Heart left ventricle (tissue), 13 donors: ENCODE measurements around the gene ZNF768.

ENCODE experiments used
- POLR2A ChIP-seq, 2 donors: fragments of 450-650 bp; IDR thresholded peaks; one replicate each; pipeline ENCODE4 v1.6.1; 2017; ENCODE audit warnings: antibody characterized with exemption in 2 of 2, mild to moderate bottlenecking in 2 of 2, moderate library complexity in 2 of 2
- TF ChIP-seq, protein P1 (sequence below), 12 donors: fragments of 200-600 bp; sonication (generic) in 4 of 12; IDR thresholded peaks; one replicate each; pipeline versions ENCODE4 v1.5.0 to v1.8.0; 2018 to 2022; ENCODE audit warnings: antibody characterized with exemption in 12 of 12, mild to moderate bottlenecking in 5 of 12
- donor health status: ischemic (EF 13 %, LVEDD 7.1; RV severe dilation, severe dysfunction).
- donor health status: DM: no; HTN: yes; CAD: no.
- donor health status: DM: no; HTN: no; CAD: no.
- donor health status: ischemic (EF 25% LVEDD 6.9; RV normal size, moderate dysfunction).
- donor health status: ischemic (EF 25% LVEDD 5.7; RV mildly dilated, moderate dysfunction).
- donor health status: ischemic (EF 35%, LVEDD 5.7; RV mildly dilated, moderate dysfunction).
- donor health status: nonischemic (EF 11% LVEDD 7.7; RV severe dilation, severe dysfunction).
- donor health status: DM: yes; HTN: yes; CAD: no.
- donor health status: PGD.
- donor health status: ischemic (EF 29% LVEDD 5.4; RV normal size, mild dysfunction).
- donor health status: nonischemic (EF 23%, LVEDD 6.1; RV moderate dilation, normal function).

DNA sequence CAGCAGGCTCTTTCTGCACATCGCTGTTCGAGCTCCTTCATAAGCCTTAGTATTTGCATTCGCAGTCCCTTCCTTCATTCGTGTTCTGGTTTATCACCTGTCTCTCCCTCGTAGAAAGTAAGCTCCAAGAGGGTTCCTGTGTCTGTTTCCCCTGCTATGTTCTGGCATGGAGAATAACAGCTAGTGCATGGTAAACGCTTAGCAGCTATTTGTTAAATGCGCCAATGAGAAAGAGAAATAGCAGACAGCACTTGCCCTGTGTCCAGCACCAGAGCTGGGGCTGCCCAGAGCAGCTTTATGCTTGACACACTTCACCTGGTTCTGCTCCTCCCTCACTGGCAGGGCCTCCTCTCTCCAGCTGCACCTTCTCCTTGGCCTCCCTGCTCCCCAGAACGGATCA, 39.6 kb upstream of the ZNF768 start:
- TF ChIP-seq, protein P1, sequence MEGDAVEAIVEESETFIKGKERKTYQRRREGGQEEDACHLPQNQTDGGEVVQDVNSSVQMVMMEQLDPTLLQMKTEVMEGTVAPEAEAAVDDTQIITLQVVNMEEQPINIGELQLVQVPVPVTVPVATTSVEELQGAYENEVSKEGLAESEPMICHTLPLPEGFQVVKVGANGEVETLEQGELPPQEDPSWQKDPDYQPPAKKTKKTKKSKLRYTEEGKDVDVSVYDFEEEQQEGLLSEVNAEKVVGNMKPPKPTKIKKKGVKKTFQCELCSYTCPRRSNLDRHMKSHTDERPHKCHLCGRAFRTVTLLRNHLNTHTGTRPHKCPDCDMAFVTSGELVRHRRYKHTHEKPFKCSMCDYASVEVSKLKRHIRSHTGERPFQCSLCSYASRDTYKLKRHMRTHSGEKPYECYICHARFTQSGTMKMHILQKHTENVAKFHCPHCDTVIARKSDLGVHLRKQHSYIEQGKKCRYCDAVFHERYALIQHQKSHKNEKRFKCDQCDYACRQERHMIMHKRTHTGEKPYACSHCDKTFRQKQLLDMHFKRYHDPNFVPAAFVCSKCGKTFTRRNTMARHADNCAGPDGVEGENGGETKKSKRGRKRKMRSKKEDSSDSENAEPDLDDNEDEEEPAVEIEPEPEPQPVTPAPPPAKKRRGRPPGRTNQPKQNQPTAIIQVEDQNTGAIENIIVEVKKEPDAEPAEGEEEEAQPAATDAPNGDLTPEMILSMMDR (IDR thresholded peaks at IDR 0.05): no peak
- TF ChIP-seq POLR2A (IDR thresholded peaks at IDR 0.05): no peak
